GM19397 (cell line): Measurements from ENCODE around the gene TECTB.
"Not testable (repeated sequence)": the region's sequence is repeated elsewhere in the genome, so short reads cannot be mapped to it uniquely, and the experiment has no call there.

Source experiments
- ATAC-seq: cut with Tn5 transposase; IDR thresholded peaks from one replicate; pipeline ENCODE4 v1.9.1; 2021; ENCODE audit warnings: mild to moderate bottlenecking, moderate library complexity; ENCODE audit not compliant: unreplicated experiment

Gene TECTB

DNA sequence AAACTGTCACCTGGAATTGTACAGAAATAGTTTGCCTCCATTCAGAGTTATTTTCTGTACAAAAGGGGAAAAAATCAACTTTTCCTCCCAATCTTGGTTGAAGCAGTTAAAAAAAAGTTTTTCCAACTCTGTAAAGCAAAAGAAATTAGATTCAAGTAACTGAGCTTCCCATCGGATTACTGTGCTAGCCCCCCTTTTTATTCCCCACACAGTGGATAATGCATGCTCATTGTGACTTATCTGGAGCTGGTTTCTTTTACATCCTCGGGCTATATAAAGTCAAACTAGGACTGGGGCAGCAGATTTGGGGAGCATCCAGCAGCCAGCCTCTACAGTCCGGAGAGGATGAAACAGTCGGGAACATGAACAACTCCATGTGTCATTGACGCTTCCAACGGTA lies at the start of gene TECTB:
Gene TECTB (plus strand): TSS at position 301 of the 400 bp plus-strand sequence. CDS start 335 bp downstream, outside the sequence.
- no peak for ATAC-seq

DNA sequence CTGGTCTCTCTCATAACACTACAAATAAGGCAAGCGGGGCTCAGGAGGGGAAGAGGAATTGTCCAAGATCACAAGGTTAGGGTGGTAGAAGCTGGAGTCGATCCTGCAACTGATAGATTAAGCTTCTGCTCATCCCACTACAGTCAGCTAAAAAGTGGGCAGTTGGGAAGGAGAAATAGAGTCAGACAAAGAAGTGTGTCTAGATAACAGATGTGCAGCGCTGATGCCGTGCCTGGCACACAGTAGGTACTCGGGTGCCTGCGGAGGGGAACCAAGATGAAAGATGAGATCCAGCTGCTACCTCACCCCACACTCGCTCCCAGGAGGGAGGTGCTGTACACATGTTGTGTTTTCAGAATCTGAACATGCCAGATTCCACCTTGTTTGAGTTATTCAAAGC lies 48.1 kb upstream of the TECTB start:
- no peak for ATAC-seq

DNA sequence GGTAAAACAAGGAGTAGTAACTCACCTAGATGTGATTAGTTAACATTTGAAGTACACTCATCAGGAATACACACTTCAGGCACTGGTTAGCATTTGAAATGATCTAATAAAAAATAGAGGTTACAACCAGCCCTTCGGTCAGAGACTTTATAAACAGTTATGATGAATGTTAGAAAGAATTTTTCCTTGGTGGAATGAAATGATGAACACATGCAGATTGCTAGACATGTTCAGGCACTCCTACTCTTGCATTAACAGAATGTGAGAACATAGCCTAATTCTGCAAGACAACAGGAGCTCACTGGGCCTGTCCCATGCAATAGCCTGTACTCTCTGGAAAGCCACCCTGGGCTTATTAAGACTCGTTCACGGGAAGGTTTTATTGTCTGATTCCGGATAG lies 47.3 kb upstream of the TECTB start:
- ATAC-seq = no peak

DNA sequence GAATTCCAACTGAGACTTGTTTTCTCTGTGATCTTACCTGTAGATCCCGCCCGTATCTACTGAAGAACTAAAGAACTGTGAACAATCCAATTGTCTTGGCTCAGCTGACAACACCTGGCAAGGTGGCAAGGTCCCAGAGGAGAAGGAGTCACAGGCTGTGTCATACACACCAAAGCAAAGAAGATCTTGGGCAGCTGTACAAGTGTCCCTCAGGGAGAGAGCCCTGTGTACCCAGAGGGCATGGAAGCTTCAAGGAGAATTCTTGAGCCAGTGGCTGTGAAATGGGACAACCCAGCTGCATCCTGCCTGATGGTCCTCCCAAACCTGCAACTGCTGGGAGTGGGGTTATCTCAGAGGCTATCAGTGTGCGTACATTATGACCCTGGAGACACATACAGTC lies 46.7 kb upstream of the TECTB start:
- ATAC-seq = no peak

DNA sequence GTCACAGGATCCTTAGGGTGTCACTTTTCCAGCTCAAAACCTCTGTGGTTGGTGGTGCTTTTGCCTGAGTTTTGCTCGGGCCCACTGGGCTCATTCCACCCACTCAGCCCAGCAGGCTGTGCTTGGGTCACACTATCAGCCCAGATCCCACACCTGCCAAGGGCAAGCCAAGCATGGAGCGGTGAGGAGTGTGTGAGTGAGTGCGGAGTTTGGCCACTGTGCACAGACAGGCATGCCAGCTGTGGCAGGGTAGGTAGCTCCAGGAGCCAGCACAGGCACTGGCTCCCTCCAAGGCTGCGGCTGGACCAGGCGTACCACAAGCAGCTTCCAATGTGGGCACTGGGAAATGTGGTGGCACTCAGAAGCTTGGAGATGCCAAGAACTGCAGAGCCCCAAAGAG lies 43.9 kb upstream of the TECTB start:
- no peak for ATAC-seq

DNA sequence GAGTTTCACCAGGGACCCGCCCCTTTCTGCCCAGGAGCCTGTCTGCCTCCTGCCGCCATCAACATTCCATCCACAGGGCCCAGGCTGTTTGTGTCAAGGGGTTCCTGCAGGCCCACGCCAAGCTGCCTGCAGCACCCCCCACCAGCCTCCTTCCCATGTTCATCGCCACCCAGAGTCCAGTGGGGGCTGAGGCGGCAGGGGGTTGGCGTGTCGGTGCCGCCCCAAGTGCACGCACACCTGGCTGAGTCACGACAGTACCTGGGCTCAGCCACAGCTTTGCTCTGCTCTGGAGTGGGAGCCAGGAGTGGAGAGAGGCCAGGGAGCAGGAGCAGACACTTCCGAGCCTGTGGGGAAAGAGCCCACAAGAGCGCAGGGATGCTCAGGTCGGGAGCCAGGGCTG lies 42.8 kb upstream of the TECTB start:
- no peak for ATAC-seq

DNA sequence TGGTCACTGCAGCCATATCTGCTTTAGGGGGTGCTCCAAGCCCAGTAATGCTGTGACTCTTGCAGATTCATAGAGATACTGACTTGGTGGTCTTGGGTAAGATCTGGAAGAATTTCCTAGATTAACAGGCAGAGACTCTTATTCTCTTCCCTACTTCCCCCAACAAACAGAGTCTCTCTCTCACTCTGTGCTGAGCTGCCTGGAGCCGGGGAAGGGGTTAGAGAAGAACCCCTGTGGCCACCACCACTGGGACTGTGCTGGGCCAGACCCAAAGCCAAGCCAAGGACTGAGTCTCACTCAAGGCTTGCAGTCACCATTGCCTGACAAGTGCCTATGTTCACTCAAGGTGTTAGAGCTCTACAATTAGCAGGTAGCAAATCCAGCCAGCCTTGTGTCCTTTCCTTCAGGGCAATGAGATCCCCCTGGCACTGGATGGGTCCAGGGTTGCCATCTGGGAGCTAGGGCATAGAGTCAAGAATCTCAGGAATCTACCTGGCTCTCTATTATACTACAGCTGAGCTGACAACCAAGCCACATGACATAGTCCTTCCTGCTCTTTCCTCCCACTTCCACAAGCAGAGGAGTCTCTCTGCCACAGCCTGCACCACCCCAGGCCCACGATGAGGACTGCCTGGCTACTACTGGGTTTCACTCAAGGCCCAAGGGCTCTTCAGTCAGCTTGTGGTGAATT lies 41.4 kb upstream of the TECTB start:
- ATAC-seq = no peak

DNA sequence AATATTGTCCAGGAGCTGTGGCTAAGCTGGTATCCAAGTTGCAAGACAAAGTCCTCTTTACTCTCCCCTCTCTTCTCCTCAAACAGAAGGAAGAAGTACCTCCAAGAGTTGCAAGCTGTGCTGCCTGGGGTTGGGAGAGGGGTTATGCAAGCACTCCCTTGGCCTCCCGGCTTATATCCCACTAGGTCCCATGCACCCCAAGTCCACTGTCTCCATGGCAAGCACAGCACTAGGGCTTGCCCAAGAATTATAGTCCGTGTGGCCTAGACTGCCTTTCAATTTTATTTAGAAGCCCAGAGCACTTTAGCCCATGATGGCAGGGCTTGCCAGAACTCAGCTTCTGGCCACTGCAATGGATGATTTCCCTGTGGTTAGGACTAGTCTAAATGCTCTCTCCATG lies 40.4 kb upstream of the TECTB start:
- ATAC-seq = no peak

DNA sequence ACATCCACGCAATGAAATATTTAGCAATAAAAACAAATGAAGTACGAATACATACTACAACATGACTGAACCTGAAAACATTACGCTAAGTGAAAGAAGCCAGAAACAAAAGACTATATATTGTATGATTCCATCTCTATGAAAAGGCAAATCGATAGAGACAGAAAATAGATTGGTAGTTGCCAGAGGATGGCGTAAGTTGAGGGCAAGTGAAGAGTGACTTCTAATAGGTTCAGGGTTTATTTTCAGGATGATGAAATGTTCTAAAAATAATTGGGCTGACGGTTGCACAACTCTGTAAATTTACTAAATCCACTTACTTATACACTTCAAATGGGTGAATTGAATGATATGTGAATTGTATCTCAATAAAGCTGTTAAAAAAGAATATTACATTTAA lies 39.5 kb upstream of the TECTB start:
- no peak for ATAC-seq

DNA sequence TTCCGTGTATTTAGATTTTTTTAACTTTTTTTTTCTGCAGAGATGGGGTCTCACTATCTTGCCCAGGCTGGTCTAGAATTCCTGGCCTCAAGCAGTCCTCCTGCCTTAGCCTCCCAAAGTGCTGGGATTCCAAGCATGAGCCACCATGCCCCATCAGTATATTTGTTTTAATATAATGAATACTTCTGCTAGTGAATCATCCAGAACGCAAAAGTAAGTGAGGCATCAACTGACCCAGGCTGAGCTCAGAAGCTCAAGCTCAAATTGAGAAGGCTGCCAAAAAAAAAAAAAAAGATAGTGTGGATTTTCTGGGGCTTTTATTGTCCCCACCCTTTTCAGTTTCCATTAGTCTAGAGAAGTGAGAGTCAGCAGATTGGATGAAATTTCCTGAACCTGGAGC lies 39.0 kb upstream of the TECTB start:
- ATAC-seq = no peak

DNA sequence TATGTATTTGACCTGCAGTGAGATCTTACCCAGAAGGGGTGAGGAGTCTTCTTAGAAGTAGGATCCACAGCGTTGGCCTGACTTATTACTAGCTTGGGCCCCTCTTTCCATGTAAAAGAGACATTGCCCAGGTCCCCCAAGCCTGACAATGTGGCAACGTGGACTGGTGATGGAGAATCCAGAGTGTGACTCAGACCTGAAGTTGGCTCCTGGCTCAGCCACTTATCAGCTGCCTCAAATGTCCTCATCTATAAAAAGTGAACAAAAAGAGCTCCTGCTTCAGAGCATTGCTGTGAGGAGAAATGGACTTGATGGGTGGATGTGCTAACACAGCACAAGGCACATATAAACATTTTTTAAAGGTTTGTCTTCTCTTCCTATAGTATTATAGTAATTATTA lies 35.4 kb upstream of the TECTB start:
- no peak for ATAC-seq

DNA sequence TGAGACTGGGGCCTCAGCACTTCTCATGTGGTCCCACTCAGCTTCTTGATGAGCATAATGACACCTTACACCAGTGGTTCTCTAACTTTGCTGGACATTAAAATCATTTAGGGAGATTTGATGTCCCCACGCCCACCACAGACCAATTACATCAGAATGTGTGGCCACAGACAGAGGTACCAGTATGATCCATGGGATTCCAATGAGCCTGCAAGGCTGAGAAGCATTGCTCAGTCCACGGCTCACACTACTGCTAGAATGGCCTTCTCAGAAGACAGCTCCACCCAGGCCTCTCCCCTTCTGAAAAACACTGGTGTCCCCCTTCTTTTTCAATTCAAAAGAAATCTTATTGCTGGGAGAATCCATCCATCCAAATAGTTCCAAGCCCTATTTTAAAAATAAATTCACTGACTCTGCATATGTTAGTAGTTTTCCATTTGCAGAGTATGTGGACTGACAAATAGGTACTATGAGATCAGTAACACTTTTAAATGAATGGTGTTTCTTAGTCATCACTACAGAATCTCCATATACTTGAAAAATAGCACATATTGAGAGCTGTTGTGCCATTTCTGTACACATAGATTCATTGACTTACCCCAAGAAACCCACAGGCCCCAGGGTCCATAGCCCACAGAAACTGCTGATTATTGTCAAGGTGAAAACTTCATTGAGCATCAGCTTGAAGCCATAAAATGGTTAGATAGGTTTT lies 34.5 kb upstream of the TECTB start:
- no peak for ATAC-seq

DNA sequence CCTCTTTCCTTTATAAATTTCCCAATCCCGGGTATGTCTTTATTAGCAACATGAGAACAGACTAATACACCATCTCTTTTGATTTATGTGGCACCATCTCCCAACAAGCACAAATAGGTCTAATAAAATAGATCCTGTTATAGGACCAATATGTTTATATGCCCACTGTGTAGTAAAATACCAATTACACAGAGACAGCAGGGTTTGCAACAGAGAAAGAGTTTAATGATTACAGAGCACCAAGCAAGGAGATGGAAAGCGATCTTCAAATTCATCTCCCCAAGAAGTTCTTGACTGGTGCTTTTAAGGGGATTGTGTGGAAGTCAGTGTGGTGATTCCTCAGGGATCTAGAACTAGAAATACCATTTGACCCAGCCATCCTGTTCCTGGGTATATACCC lies 33.5 kb upstream of the TECTB start:
- ATAC-seq = no peak

DNA sequence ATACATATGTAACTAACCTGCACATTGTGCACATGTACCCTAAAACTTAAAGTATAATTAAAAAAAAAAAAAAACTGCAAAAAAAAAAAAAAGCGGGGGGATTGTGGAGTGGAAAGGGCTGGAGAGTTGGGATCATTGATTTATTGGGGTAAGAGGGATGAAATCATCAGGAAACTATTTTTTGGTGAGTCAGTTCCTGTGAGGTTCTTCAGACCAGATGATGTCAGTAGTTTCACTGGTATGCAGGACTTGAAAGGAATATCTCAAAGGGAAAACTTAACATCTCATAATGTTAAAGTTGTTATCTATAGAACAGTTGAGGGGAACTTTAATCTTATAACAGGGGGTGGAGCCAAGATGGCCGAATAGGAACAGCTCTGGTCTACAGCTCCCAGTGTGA lies 32.6 kb upstream of the TECTB start:
- ATAC-seq = no peak

DNA sequence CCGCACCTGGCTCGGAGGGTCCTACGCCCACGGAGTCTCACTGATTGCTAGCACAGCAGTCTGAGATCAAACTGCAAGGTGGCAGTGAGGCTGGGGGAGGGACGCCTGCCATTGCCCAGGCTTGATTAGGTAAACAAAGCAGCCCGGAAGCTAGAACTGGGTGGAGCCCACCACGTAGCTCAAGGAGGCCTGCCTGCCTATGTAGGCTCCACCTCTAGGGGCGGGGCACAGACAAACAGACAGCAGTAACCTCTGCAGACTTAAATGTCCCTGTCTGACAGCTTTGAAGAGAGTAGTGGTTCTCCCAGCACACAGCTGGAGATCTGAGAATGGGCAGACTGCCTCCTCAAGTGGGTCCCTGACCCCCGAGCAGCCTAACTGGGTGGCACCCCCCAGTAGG lies 32.0 kb upstream of the TECTB start:
- not testable (repeated sequence) for ATAC-seq

DNA sequence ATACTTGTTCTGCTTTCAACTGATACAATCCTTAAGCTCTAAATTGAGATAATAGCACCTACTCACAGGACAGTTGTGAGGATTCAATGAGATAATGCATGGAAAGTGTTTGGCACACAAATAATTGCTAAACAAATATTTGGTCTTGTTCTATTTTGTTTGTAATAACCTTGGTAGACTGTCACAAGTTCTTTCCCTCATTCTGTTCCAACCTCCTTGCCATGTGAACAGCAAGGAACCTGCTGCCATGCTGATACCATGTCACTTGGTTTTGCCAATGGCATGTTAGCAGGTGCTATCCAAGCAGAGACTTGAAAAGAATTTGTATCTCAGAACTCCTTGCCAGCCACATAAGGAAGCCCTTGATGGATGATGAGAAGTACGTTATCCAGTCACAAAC lies 24.8 kb upstream of the TECTB start:
- no peak for ATAC-seq

DNA sequence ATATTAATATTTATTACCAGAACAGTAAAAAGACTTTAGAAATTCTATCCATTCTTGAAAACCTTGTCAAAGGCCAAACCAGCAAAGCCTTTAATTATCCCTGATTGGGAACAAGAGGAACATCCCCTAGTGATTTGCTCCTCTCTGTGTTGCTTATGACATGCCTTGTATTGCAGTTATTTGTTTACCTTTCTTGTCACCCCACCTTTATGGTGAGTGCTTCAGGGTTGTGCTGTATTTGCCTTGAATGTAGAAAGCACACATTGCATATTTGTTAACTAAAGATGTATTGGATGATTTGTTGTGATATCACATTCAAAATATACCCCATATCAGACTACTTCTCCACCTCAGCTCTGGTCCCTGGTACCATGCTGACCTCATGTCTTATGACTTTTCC lies 23.5 kb upstream of the TECTB start:
- ATAC-seq = no peak

DNA sequence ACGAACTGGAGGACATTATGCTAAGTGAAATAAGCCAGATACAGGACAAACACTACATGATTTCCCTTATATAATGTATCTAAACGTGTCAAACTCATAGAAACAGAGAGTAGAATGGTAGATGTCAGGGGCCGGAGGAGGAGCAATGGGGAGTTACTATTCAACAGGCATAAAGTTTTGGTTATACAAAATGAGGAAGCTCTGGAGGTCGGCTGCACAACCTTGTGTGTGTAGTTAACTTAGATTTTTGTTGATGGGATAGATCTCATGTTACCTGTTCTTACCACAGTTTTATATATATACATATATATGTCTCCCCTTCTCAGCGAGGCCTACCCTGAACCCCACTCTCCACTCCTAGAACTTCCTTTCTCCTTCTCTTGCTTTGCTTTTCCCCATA lies 22.4 kb upstream of the TECTB start:
- no peak for ATAC-seq

DNA sequence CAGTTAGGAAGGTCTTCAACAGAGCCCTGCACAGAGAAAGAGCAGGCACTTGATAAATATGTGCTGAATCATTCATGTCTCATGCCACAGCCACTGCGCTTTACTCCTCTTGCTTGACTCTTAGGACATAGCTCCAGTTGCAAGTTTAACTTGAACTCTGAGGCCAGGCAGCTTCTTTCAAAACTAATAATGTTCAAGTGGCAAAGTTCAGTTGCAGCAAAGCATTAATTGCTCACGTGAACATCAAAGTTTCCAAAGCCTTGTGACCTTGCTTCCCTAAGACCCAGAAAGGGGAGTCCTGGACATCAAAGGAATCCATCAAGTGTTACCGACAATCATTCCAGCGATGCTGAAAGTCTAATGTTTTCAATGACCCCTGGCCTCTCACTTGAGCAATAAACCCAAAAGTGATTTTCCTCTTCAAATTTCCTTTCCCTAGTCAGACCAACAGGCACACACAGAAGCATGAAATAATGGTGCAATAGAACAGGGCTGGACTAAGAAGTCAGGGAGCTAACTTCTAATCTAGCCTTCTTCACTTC lies 21.8 kb upstream of the TECTB start:
- no peak for ATAC-seq

DNA sequence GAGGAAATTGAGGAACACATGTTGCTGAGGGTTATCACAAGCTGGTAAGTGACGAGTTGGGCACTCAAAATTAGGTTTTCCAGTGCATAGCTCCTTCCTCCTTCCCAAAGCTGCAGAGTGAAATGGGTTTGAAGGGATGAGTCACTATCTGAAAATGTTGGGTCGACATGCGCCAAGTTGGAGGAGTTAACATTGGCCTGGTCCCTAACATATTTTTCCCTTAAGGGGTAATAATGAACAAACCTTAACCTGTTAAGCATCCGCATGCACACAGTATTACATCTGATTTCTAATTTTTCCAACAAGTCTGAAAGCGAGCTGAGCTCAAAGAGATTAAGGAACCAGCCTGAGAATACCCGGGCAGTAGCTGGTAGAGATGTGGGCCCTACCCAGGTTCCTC lies 20.7 kb upstream of the TECTB start:
- no peak for ATAC-seq

DNA sequence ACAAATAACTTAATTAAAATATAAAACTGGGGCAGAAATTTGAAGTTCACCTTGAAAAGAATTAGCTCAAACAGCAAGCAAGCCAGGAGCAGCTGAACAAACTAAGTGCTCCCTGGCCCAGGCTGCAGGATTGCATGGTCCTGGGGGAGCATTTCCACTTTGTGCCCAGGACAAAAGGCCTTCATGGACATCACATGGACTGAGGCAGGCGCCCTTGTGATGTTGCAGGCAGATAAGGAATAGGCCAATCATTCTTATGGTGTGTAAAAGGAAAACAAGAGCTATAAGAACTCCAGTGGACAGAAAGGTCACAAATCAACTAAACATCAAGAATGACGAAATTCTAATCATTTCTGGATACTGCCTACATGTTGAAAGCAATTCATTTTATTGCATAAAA lies 17.5 kb upstream of the TECTB start:
- ATAC-seq = no peak

DNA sequence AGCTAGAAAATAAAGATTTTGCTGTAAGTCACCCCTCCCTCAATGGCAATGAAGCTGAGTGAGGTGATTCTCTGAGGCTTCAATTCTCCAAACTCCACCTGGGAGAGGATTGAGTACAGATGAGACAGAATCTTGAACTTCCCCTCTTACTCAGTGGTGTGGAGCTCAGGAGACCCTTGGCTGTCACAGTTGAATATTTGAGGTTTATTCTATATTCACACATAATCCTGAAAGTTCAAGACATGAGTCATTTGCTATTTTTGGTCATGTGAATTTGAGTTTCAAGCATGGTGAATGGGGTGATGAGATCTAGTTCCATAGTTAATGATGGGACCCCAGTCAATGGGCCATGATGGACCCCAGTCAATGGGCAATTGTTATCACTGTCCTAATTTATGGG lies 13.9 kb upstream of the TECTB start:
- no peak for ATAC-seq

DNA sequence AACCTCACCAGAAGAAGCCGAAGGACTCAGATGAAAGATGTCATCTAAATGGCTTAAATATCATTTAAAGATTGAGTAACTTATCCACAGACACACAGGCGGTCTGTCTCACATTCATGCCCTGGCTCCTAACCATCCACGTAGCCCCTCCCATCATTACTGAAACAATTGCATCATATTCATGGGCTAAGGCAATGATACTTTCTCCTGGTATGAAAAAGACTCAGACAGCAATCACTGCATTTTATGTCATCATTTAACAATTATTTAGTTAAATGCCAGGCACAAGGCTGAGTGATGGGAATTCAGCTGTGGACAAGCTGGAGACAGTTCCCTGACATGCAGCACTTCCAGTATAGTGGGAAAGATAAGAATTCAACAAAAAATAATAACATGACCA lies 11.2 kb upstream of the TECTB start:
- no peak for ATAC-seq
